NCI-H2196 treated with DMSO at 0.1 percent for 48 hours (cell line): ENCODE data around the gene ALDH1A3.

Experiments used
- DNase-seq: peaks from one replicate; lab custom pipeline; 2025; ENCODE audit not compliant: unreplicated experiment; lab: John Stamatoyannopoulos, UW

Gene ALDH1A3

GRCh38 chr15:100948430-100948762 is 68.8 kb downstream of the ALDH1A3 start:
- no peak for DNase-seq

GRCh38 chr15:100949691-100950090 is 70.1 kb downstream of the ALDH1A3 start:
- DNase-seq: no peak

- no peak for DNase-seq
These were observed 72.3 kb downstream of the ALDH1A3 start for GRCh38 chr15:100951965-100952364.

- DNase-seq: no peak
These were observed 72.9 kb downstream of the ALDH1A3 start for GRCh38 chr15:100952566-100952965.

GRCh38 chr15:100958326-100959065 is 78.9 kb downstream of the ALDH1A3 start:
- DNase-seq: no peak

GRCh38 chr15:100959066-100960050 is 79.7 kb downstream of the ALDH1A3 start:
- no peak for DNase-seq
